ENCODE data around the gene LCN6.

DNA sequence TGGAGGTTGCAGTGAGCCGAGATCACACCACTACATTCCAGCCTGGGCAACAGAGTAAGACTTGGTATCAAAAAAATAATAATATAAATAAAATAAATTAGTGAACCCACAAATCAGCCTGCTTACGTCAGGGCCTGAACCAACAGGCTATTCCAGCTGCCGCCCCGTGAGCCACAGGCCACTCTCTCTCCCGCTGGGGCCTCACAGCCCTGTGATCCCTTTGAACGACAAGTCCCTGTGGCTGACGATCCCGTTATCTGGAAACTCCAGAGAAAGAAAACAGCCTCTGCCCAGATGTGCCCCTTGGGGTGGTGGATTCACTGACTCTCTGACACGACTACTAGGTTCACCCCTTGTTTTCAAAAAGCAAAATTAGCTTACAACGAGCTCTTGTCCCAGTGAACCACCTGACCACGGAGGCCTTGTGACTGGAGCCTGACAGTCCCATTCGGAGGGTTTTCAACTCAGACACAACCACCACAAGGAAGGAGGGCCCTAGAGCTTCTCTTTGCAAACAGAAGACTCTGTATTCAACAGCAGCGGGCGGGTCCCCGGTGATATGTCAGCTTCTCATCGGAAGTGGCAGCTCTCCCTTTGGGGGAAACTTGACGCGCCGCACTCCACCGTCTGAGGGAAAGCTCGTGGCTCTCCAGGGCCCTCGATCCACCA, 40.3 kb downstream of the LCN6 start:
- TF ChIP-seq CTCF (IDR thresholded peaks at IDR 0.05), result no peak
- no peak for TF ChIP-seq EP300 (IDR thresholded peaks at IDR 0.05)
- TF ChIP-seq POLR2AphosphoS5 (IDR thresholded peaks at IDR 0.05), result no peak
- no peak for TF ChIP-seq POLR2A (IDR thresholded peaks at IDR 0.05)
